Skeletal muscle tissue (tissue), 4 donors: Measurements from ENCODE around the gene TBATA. TPM values are rescaled to one million over a fixed set of nuclear protein-coding genes. Genes with fewer than 3 reads are reported as not detected.

Experiments
- H3K27ac ChIP-seq: one replicate; pipeline ENCODE4 v1.7.0; 2013; ENCODE audit warnings: mild to moderate bottlenecking, low read depth, low read length, inconsistent platforms
- H3K27me3 ChIP-seq, 3 donors: one replicate each; pipeline ENCODE4 v1.7.0; 2013; ENCODE audit warnings: low read length in 3 of 3; ENCODE audit not compliant: control insufficient read depth in 3 of 3, insufficient read depth in 3 of 3
- H3K36me3 ChIP-seq, 3 donors: one replicate each; pipeline ENCODE4 v1.7.0; 2013; ENCODE audit warnings: low read length in 3 of 3; ENCODE audit not compliant: control insufficient read depth in 3 of 3, insufficient read depth in 3 of 3
- H3K4me1 ChIP-seq, 3 donors: one replicate each; pipeline ENCODE4 v1.7.0; 2013; ENCODE audit warnings: low read length in 3 of 3, mild to moderate bottlenecking in 3 of 3; ENCODE audit not compliant: control insufficient read depth in 3 of 3, insufficient read depth in 3 of 3
- H3K4me3 ChIP-seq, 3 donors: one replicate each; pipeline ENCODE4 v1.7.0; 2013; ENCODE audit warnings: low read length in 3 of 3
- H3K9ac ChIP-seq, 3 donors: one replicate each; pipeline ENCODE4 v1.7.0; 2013; ENCODE audit warnings: low read length in 3 of 3, mild to moderate bottlenecking in 3 of 3, moderate library complexity in 2 of 3, low read depth in 1 of 3
- H3K9me3 ChIP-seq, 3 donors: one replicate each; pipeline ENCODE4 v1.7.0; 2013; ENCODE audit warnings: low read length in 3 of 3; ENCODE audit not compliant: control insufficient read depth in 3 of 3
- total RNA-seq: library from RNA; depleted of rRNA; stranded (reverse); fragments of >200 nt; gene quantifications from one replicate; pipeline ENCODE4 v1.2.3, GENCODE V29; 2014
- donor health status: Osteomylitis.

The TBATA gene
- total RNA-seq, 1 donor from 2014 or later: not detected

DNA sequence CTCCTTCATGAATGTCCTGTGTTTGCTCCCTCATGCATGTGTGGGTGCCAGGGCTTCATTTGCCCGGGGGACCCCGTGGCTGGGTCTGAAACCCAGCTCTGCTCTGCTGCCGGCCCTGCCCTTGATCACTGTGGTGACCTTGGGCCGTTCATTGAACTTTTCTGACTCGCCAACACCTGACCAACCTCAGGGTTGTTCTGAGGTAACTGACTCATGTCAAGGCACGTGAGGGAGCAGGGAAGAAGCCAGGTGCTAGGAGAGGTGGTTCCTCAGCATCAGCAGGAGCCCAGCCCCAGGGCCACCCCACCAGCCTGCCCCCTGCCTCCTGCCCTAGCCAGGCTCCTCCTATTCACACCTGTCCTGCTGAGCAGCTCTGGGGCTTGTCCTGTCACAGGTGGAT, 47.9 kb downstream of the TBATA start:
- peaks cover 0 to 11% (median 5%) of the 10 kb centered on the region in 3 donors for H3K4me1 ChIP-seq
- no peak overlapping the region for H3K9ac ChIP-seq
- H3K27ac ChIP-seq: no peak overlapping the region
- H3K36me3 ChIP-seq: no peaks in the 10 kb centered on the region
- no peak overlapping the region for H3K4me3 ChIP-seq
- no peaks in the 10 kb centered on the region for H3K27me3 ChIP-seq
- no peaks in the 10 kb centered on the region for H3K9me3 ChIP-seq

DNA sequence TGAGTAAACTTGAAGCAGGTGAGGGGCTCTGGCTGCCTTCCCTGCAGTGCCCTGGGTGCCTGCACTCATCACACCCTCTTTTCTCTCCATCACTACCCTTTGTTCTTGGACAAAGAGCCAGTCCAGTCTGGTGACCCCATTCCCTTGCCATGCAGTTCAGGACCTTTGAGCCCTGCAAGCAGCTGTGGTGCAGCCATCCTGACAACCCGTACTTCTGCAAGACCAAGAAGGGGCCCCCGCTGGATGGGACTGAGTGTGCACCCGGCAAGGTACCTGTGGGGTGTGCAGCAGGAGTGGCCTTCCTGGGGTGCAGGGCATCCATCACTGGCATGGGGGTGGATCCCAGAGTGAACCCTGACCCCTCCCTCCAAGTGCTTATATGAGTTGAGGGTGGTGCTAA, 48.7 kb downstream of the TBATA start:
- H3K27me3 ChIP-seq: no peaks in the 10 kb centered on the region
- H3K9me3 ChIP-seq: no peaks in the 10 kb centered on the region
- H3K27ac ChIP-seq: no peak overlapping the region
- H3K9ac ChIP-seq: no peak overlapping the region
- H3K36me3 ChIP-seq: no peaks in the 10 kb centered on the region
- no peak overlapping the region for H3K4me3 ChIP-seq
- H3K4me1 ChIP-seq: peaks cover 0 to 5% (median 0%) of the 10 kb centered on the region in 3 donors

DNA sequence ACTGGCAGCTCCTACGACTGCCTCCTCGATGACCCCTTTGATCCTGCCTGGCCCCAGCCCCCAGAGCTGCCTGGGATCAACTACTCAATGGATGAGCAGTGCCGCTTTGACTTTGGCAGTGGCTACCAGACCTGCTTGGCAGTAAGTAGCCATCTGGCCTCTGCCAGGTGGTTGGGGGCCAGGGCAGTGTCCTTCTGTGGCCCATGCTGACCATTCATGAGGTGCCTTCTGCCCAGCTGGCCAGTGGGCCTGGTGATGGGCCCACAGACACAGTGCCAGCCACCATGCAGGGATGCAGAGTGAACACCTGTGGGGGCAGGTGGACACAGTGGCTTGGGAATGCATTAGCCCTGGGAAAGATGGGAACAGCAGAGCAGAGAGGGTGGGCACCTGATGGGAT, 50.0 kb downstream of the TBATA start:
- Histone ChIP-seq H3K36me3 (no peaks in the 10 kb centered on the region), H3K27me3 (no peaks in the 10 kb centered on the region), H3K9ac (no peak overlapping the region), H3K4me1 (no peaks in the 10 kb centered on the region), H3K4me3 (no peak overlapping the region), H3K9me3 (no peaks in the 10 kb centered on the region), H3K27ac (no peak overlapping the region)

DNA sequence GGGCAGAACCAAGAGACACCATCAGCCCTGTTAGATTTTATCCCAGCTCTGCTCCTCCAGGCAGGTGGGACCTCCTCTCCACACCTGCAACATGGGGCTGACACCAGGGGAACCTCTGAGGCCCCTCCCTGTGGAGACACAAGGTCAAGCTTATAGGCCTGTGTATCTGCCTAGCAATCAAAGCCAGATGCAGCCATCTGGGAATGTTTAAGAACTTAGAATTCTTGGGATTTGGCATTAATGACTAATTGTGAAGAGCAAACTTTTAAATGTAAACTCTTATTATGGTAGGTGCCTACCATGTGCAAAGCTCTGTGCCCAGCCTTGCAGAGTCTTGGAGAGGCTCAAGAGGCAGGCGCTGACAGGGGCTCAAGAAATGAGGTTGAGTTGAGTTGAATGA, 52.1 kb downstream of the TBATA start:
- H3K36me3 ChIP-seq: no peaks in the 10 kb centered on the region
- H3K4me3 ChIP-seq: no peak overlapping the region
- no peaks in the 10 kb centered on the region for H3K27me3 ChIP-seq
- H3K9me3 ChIP-seq: no peaks in the 10 kb centered on the region
- no peak overlapping the region for H3K9ac ChIP-seq
- H3K27ac ChIP-seq: no peak overlapping the region
- no peaks in the 10 kb centered on the region for H3K4me1 ChIP-seq

DNA sequence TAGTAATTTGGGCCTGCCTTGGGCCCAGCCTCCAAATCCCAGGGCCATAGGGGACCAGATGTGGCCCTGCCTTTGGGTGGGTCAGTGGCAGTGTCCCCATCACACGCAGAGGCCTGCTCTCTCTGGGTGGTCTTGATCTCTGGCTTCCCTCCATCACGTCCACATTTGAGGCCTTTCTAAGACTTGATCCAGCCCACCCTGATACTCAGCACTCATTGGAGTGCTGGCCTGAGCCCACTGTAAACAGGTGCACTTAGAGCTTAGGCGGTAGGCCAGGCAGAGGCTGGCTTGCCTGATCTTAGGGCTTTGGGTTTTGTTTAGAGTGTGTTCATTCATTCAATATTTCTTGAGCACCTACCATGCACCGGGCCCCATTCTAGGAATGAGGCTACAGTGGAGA, 52.6 kb downstream of the TBATA start:
- Histone ChIP-seq H3K9ac (no peak overlapping the region), H3K27me3 (no peaks in the 10 kb centered on the region), H3K27ac (no peak overlapping the region), H3K9me3 (no peaks in the 10 kb centered on the region), H3K36me3 (no peaks in the 10 kb centered on the region), H3K4me3 (no peak overlapping the region), H3K4me1 (no peaks in the 10 kb centered on the region)

DNA sequence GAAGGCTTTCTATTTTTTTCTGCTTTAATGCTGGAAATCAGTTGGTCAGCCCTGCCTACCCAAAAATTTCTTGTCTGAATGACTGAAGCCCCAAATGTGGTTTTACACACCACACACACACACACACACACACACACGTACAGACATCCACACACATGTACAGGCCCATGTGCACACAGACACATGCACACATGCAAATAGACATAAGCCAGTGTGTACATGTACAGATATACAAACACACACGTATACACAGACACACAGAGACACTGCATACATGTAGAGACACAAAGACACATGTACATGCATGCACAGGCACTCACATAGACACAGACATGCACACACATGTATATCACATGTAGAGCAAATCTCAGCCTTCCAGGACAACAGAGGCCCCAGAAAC, 54.2 kb downstream of the TBATA start:
- H3K9ac ChIP-seq: no peak overlapping the region
- no peak overlapping the region for H3K27ac ChIP-seq
- no peaks in the 10 kb centered on the region for H3K27me3 ChIP-seq
- no peaks in the 10 kb centered on the region for H3K9me3 ChIP-seq
- no peaks in the 10 kb centered on the region for H3K36me3 ChIP-seq
- H3K4me3 ChIP-seq: no peak overlapping the region
- peaks cover 0 to 8% (median 0%) of the 10 kb centered on the region in 3 donors for H3K4me1 ChIP-seq

DNA sequence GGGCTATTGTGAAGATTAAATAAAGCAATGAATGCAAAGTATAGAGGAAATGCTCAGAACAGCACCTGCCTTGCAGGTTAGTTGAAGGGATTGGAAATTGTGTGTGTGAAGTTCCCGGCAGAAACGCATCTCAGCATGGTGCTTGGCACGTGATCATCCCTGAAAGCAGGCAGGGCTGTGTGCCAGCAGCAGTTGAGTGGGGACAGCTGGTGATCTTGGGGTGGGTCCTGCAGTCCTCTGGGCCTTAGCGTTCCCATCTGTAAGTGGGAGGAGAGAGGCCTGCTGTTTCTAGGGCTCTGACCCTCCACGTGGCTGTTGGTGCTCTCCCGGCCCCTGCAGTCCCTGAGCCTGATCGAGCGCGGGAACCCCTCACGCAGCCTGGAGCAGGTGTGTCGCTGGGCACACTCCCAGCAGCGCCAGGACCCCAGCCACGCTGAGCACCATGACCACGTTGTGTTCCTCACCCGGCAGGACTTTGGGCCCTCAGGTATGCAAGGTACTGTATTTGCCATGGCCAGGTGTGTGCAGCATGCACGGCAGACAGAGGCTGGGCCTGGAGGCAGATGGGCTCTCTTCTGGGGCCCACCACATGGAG, 55.3 kb downstream of the TBATA start:
- Histone ChIP-seq H3K9me3 (no peaks in the 10 kb centered on the region), H3K27me3 (no peaks in the 10 kb centered on the region), H3K27ac (no peak overlapping the region), H3K4me3 (no peak overlapping the region), H3K9ac (no peak overlapping the region), H3K36me3 (no peaks in the 10 kb centered on the region), H3K4me1 (peaks cover 0 to 8% (median 0%) of the 10 kb centered on the region in 3 donors)

DNA sequence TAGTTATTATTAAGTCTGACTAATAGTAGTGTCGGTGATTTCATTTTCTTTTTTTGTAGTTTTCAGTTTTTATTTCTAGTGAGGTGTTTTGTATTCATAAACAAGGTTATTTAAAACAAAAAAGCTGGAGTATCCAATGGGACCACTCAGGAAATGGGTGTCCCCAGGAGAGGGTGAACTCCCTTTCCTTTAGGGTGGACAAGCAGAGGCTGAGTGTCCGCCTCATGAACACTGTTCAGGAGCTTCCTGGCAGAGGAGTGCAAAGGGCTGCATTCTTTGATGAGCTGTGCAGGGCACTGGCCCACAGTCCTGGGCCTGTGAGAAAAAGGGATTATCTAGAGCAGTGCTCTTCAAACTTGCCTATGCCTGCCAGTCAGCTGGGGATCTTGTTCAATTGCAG, 56.8 kb downstream of the TBATA start:
- H3K9ac ChIP-seq: no peak overlapping the region
- H3K27ac ChIP-seq: no peak overlapping the region
- H3K9me3 ChIP-seq: no peaks in the 10 kb centered on the region
- H3K4me1 ChIP-seq: peaks cover 0 to 8% (median 0%) of the 10 kb centered on the region in 3 donors
- H3K27me3 ChIP-seq: no peaks in the 10 kb centered on the region
- no peak overlapping the region for H3K4me3 ChIP-seq
- H3K36me3 ChIP-seq: no peaks in the 10 kb centered on the region

DNA sequence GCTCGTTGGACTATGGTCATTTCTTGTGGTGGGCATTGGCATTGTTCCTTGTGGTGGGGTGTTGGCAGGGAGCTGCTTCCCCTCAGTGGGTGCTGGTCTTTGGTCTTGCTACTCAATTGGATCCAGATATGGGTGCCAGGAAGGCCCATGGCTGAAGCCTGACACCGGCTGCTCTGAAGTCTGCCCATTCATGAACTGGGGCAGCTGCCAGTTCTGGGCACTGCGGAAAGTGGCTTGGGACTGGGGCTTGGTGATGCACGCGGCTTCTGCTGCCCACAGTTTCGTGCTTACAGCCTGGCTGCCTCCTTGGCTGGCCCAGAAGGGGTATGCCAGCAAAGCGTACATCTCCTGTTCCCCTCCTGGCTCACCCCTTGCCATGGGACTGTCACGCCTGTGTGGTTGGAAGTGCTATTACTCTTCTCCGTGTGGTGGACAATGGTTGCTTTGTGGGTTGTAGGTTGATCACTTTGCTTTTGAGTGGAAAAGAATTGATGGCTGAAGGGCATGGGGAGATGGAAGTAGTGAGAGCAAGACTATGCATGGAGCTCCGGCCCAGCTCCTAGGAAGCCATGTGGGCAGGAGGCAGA, 58.2 kb downstream of the TBATA start:
- Histone ChIP-seq H3K4me3 (no peak overlapping the region), H3K27me3 (no peaks in the 10 kb centered on the region), H3K27ac (no peak overlapping the region), H3K36me3 (no peaks in the 10 kb centered on the region), H3K9ac (no peak overlapping the region), H3K4me1 (peaks cover 0 to 8% (median 0%) of the 10 kb centered on the region in 3 donors), H3K9me3 (no peaks in the 10 kb centered on the region)

DNA sequence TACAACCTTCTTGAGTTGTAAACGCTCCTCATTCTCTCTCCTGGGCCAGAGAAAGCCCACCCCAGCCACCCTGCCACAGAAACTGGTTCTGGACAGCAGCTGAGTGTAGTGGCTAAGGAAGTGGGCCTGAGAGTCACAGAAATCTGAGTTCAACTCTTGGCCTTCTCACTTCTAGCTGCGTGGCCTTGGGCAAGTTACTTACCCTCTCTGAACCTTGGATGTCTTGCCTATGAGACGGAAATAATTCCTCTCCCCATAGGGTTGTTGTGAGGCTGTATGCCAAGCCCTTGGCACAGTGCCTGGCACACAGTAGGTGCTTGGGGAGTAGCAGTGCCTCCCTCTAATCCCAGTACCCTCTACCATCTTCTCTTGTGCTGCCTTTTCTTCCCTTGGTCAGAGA, 61.4 kb downstream of the TBATA start:
- Histone ChIP-seq H3K9me3 (no peaks in the 10 kb centered on the region), H3K36me3 (no peaks in the 10 kb centered on the region), H3K4me3 (no peak overlapping the region), H3K4me1 (peaks cover 0 to 8% (median 0%) of the 10 kb centered on the region in 3 donors), H3K9ac (no peak overlapping the region), H3K27me3 (no peaks in the 10 kb centered on the region), H3K27ac (no peak overlapping the region)
